ENCODE results near the gene PTMA.
"Not testable (repeated sequence)": the region's sequence is repeated elsewhere in the genome, so short reads cannot be mapped to it uniquely, and the experiment has no call there.

PTMA gene, protein sequence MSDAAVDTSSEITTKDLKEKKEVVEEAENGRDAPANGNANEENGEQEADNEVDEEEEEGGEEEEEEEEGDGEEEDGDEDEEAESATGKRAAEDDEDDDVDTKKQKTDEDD

GRCh38 chr2:231707927-231708772 is at the start of gene PTMA:
Gene PTMA (plus strand): TSS chr2:231708525. CDS start chr2:231708707, 182 bp downstream.
- peak; percentile 87 for DNase-seq (ENCODE audit: low spot score)

- DNase-seq (ENCODE audit: low spot score) = not testable (repeated sequence)
Measured at GRCh38 chr2:231660073-231660472, 48.3 kb upstream of the PTMA start.

- no peak for DNase-seq (ENCODE audit: low spot score)
Measured at GRCh38 chr2:231660860-231661259, 47.5 kb upstream of the PTMA start.

- DNase-seq (ENCODE audit: low spot score) = no peak
Measured at GRCh38 chr2:231661422-231662027, 46.8 kb upstream of the PTMA start.

GRCh38 chr2:231662028-231662810 is 46.1 kb upstream of the PTMA start:
- peak; percentile 91 for DNase-seq (ENCODE audit: low spot score)

DNA sequence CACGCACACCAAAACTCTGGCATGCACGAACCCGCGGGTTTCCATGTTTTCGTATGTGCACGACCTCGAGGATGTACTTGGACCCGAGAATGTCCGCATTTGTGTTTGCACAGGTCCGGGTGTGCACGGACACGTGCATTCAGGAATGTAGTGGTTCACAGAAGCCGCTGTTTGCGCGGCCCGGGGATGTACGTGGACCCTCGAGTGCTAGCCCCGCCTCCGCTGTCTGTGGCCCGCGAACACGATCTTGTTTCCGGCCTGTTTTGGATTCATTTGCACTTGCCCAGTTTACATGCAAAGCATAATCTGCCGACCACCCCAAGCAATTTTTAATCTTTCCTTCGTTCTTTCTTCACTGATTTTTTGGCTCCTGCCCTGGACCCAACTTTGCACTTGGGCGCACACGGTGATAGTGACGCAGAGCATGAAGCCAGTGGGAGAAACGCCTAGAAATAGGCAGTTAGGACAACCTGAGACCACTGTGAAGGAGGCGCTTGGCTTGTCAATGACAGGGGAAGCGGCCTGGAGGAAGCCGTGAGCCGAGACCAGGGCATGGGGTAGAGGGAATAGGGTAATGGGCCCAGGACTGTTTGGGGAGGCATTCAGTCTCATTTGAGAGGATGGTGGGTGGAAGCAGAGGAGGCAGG is 45.4 kb upstream of the PTMA start:
- no peak for DNase-seq (ENCODE audit: low spot score)

GRCh38 chr2:231663458-231664212 is 44.7 kb upstream of the PTMA start:
- no peak for DNase-seq (ENCODE audit: low spot score)

- DNase-seq (ENCODE audit: low spot score) = no peak
Measured at GRCh38 chr2:231664727-231665126, 43.6 kb upstream of the PTMA start.

DNA sequence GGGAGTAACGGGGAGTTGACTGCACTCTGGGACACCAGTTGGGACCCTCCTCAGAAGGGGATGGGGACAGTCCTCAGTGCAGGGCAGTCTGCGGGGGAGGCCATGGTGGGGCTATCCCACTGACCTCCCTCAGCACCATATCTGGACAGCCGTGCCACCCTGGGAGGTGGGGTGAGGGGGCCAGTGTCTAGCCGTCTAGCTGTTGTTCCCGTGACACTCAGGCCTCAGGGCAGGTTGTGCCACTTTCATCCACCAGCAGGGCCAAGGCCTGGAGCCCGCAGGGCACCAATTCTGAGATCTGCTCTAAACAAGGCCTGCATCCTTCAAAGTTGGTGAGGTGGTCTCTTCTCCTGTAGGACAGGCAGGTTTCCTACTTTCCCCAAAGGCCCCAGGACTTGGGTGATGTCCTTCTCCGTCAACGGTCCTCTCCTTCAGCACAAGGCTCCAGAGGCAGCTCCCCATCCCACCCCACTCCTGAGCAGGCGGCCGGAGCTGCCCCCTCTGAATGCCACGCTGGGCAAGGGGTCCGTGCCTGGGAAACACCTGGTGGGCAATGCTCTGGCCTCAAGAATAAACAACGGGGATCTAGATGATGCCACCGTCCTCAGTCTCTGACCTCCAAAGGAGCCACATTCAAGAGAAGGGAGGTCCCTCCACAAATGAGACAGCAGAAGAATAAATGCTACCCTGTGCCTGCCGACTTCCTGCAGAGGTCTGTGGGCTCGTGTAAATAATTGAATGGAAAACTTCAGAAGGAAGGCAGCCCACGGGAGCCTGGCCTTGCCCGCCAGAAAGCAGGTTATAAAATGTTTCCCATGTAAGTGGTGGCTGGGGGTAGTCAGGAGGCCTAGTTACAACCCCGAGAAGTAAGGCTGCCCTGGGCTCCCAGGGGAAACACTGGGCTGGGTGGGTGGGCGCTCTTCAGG is 42.8 kb upstream of the PTMA start:
- no peak for DNase-seq (ENCODE audit: low spot score)

DNA sequence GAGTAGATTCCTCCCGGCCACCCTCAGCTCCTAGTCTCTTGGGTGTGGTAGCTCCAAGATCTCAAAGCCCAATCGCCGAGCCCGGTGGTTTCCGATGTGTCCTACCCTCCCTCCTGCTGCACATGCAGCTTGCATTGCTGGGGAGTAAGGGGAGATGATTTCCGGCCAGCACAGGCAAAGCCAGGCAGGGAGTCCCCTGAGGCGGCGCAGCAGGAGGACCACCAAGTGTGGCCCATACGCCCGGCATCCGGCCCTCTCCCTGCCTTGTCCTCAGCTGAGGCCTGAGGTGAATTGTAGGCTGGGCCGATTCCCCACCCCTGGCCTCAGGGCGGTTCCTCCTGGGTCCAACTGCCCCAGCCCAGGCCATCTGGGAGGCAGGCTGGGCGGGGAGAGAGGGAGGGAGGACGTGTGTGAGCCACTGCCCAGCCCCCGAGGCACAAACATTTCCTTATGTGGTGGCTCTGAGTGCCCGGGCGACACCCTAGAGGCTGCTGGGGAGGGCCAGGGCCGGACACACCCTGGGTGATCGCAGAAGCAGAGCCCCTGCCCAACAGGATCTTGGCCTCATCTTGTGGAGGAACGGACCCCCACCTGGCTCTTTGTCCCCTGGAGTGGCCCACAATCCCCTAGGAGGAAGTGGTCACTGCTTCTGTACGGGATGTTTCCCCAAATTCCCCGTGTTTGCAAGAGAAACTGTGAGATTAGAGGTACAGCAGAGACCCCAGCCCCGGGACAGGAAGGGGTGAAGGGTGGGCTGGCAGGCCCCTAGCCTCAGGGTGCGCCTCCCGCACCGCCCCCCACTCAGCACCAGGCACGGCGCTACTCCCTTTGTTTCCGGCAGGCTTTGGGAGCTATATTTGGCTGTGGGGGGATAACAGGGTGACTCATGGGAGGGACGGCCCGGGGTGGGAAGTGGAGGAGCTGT is 41.9 kb upstream of the PTMA start:
- peak; percentile 74 for DNase-seq (ENCODE audit: low spot score)

GRCh38 chr2:231667096-231667427 is 41.3 kb upstream of the PTMA start:
- DNase-seq (ENCODE audit: low spot score) = no peak

- DNase-seq (ENCODE audit: low spot score) = no peak
Measured at GRCh38 chr2:231667496-231667895, 40.8 kb upstream of the PTMA start.

DNA sequence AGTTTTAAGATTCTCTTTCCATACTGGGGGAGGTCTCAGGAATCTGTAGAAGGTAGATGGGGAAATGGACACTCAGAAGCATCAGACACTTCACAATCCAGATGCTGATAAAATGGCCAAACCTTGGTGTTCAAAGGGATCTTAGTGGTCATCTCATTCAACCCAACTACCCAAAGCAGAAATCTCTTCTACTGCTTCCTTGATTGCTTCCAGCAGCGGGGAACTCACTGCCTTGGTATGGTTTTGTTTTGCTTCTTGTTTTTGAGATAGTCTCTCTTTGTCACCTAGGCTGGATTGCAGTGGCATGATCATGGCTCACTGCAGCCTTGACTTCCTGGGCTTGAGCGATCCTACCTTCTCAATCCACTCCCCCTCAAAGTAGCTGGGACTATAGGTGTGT is 39.3 kb upstream of the PTMA start:
- DNase-seq (ENCODE audit: low spot score) = no peak

GRCh38 chr2:231671270-231672050 is 36.9 kb upstream of the PTMA start:
- no peak for DNase-seq (ENCODE audit: low spot score)

GRCh38 chr2:231672617-231673347 is 35.5 kb upstream of the PTMA start:
- peak; percentile 67 for DNase-seq (ENCODE audit: low spot score)

DNA sequence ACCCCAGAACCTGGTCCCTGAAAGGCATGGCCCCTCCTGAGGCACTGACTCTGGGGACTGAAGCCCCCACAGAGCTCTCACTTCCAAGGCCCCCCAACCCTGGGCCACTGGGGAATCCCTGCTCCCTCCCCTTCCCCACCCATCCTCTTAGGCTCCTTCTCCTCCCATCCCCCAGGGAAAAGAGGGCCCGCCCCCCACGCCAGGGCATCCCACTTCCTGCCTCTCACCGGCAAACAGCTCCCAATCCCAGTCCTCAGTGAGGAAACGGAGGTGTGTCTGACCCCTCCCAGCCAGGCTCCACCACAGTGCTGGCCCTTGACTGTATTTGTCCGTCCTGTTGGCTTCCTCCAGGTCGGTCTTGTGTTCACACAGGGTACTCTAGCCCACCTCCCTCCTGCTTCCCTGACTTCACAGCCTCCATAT is 35.0 kb upstream of the PTMA start:
- DNase-seq (ENCODE audit: low spot score) = peak; percentile 74

DNA sequence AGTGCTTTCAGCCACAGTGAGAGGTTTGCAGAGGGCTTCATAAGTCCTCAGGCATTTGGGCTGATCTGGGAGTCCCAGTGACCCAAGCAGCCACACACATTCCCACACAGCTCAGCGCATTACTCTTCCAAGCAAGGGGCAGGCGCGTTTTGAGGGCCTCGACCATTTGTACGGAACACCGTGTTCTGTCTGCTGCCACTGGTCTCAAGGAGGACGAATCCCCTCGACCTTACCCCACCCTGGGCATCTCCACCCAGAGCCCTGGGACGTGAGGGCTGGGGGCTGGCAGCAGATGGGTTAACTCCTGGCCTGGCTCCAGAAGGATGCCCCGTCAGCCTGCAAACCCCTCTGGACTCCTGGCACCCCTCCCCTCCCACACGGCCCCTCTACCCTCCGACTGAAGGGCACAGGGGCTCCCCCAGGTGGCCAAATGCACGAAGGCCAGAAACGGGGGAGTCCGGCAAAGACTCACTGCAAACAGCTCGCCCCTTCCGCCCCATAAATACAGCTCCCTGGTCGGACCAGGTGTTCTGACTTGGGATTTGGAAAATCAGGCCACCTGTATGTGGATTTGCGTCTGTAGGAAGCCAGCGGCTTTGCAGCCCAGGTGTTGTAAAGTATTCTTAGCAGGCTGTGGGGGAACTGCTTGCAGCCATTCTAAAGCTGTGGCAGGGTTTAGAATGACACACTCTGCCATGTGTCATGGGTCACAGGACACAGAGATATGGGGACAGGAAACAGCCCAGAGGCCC is 33.6 kb upstream of the PTMA start:
- peak; percentile 54 for DNase-seq (ENCODE audit: low spot score)

All from iPS-NIHi11 (cell line).